ENCODE data around the gene PTPN4.

DNA sequence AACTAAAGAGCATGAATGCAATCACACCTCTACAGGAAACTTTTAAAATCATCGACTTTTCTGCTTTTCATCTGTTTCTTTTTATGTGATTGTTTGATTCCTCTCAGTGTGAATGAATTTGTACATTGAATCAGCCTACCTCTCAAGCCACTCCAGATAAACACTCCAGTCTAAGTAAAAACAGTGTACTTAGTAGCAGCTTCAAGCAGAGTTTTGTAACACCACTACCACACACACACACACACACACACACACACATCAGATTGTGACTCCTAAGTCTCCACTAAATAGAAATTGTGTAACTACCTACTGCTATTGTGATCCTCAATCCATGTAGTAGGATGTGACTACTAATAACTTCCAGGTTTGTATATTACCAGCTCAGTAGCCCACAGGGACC lies 187.8 kb downstream of the PTPN4 start:
- TF ChIP-seq, protein P1, sequence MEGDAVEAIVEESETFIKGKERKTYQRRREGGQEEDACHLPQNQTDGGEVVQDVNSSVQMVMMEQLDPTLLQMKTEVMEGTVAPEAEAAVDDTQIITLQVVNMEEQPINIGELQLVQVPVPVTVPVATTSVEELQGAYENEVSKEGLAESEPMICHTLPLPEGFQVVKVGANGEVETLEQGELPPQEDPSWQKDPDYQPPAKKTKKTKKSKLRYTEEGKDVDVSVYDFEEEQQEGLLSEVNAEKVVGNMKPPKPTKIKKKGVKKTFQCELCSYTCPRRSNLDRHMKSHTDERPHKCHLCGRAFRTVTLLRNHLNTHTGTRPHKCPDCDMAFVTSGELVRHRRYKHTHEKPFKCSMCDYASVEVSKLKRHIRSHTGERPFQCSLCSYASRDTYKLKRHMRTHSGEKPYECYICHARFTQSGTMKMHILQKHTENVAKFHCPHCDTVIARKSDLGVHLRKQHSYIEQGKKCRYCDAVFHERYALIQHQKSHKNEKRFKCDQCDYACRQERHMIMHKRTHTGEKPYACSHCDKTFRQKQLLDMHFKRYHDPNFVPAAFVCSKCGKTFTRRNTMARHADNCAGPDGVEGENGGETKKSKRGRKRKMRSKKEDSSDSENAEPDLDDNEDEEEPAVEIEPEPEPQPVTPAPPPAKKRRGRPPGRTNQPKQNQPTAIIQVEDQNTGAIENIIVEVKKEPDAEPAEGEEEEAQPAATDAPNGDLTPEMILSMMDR (conservative IDR thresholded peaks at IDR 0.05; ENCODE audit: low read length) = no peak
- TF ChIP-seq EZH2phosphoT487 (IDR thresholded peaks at IDR 0.05; ENCODE audit: borderline replicate concordance) = no peak

Data from Loucy (cell line).